GM13977 (cell line): Measurements from ENCODE around the gene NLRP5.

Source experiments
- DNase-seq: peaks from one replicate; pipeline ENCODE4 v3.0.0; 2012; ENCODE audit warnings: low spot score
- CTCF ChIP-seq: IDR thresholded peaks from 2 replicates; pipeline ENCODE4 v1.5.1; 2012; ENCODE audit warnings: mild to moderate bottlenecking, control low read depth; ENCODE audit not compliant: insufficient read depth; ENCODE audit errors: extremely low read depth, missing control alignments
- in situ Hi-C: fragments of 300-500 bp; cut with MboI; formaldehyde crosslinking; loops from one replicate; pipeline ENCODE4 v1.12.0; 2022; ENCODE audit warnings: low sequenced_read_pairs, low pct_unique_long_range_greater_than_20kb, mixed read lengths, inconsistent platforms; ENCODE audit not compliant: unreplicated experiment

NLRP5 gene

DNA sequence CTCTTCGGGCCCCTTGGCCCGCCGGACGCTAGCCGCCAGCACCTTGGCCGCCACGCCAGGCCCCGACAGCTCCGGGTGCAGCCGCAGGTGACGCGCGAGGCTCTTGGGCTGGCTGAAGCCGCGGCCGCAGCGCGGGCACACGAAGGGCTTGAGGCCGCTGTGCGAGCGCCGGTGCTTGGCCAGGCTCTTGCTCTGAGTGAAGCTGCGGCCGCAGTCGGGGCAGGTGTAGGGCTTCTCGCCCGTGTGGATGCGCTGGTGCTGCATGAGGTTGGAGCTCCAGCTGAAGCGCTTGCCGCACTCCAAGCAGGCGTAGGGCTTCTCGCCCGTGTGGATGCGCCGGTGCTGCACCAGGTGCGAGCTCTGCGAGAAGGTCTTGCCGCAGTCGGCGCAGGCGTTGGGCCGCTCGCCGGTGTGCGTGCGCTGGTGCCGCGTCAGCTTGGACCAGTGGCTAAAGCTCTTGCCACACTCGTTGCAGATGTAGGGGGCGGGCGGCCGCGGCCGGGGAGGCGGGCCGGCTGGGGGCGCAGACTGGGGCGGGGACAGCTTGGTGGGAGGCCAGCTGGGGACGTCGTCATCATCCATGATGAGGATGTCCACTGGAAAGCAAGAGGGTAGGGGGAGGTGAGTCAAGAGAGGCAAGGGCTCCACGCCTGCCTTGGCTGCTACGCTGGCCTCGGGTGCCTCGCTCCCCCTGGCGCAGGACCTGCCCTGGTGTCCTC, 102.1 kb downstream of the NLRP5 start:
- in situ Hi-C loops = no loop called here
- no peak for DNase-seq
- no peak for TF ChIP-seq CTCF

DNA sequence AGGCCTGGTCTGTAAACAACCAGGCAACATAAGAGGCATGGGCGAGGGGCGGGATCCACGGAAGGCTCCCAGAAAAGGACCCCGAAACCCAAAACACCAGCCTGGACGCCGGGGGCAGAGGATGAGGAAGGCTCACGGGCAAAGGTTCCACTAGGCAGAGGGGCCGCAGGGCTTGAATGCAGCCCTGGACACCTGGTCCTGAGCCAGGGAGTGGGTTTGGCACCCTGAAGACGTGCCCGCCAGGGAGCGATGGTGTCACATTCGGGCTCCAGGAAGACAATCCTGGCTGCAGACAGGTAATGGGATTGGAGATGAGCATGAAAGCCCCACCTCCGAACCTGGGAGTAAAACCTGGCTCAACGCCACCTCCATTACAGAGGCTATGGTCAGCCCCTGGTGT, 102.8 kb downstream of the NLRP5 start:
- in situ Hi-C loops = no loop called here

DNA sequence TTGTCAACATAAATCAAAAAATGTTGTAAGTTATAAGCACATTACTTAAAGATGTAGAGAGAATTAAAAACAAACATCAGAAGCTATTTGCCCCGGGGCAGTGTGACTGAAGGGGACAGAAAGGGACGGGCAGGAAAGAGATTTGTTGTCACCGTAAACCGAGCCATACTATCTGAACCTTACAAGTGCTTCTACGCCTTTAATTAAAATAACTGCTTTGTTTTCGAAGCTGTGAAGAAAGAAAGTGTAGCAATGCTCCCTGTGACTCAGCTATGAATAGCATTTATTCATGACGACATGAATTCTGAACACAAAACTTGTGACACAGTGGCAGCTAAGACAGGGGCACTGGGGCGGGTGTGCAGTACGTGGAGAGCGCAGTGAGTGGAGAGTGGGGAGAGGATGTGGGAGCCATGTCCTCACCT, 104.5 kb downstream of the NLRP5 start:
- in situ Hi-C loops = no loop called here

More for the DNA sequence above, 102.8 kb downstream of the NLRP5 start:
- no peak for TF ChIP-seq CTCF
- peak; percentile 21 for DNase-seq

GRCh38 chr19:56091751-56092546, 105.4 kb downstream of the NLRP5 start:
- no peak for TF ChIP-seq CTCF
- DNase-seq = no peak
- in situ Hi-C loops = no loop called here

More for the DNA sequence above, 104.5 kb downstream of the NLRP5 start:
- no peak for DNase-seq
- TF ChIP-seq CTCF = no peak

GRCh38 chr19:56092685-56093631, 106.4 kb downstream of the NLRP5 start:
- in situ Hi-C loops = no loop called here
- no peak for DNase-seq
- TF ChIP-seq CTCF = no peak

GRCh38 chr19:56094449-56094848, 107.9 kb downstream of the NLRP5 start:
- TF ChIP-seq CTCF = no peak
- in situ Hi-C loops = no loop called here
- DNase-seq = no peak
